Measurements from ENCODE around the gene SVEP1.

DNA sequence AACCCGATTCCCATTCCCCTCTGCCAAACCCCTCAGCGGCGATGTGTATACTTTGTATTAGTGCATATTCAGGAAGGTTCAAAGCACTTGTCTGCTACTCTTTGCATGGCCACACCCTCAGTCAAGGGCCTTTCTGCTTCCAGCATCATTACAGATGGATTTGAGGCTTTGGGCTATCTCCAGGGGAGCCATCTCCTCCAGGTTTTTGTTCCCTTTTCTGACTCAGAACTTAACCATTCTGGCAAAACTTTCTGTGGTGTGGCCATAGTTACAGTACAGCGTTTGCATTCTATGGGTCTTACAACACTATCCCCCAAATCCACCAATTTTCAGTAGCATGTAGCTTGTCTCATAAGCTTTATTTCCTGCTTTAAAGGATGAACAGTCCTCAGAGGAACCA lies 36.0 kb upstream of the SVEP1 start:
- TF ChIP-seq, protein P1, sequence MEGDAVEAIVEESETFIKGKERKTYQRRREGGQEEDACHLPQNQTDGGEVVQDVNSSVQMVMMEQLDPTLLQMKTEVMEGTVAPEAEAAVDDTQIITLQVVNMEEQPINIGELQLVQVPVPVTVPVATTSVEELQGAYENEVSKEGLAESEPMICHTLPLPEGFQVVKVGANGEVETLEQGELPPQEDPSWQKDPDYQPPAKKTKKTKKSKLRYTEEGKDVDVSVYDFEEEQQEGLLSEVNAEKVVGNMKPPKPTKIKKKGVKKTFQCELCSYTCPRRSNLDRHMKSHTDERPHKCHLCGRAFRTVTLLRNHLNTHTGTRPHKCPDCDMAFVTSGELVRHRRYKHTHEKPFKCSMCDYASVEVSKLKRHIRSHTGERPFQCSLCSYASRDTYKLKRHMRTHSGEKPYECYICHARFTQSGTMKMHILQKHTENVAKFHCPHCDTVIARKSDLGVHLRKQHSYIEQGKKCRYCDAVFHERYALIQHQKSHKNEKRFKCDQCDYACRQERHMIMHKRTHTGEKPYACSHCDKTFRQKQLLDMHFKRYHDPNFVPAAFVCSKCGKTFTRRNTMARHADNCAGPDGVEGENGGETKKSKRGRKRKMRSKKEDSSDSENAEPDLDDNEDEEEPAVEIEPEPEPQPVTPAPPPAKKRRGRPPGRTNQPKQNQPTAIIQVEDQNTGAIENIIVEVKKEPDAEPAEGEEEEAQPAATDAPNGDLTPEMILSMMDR (IDR thresholded peaks at IDR 0.05): no peak
- no peak for TF ChIP-seq ZFX (IDR thresholded peaks at IDR 0.05; ENCODE audit: borderline replicate concordance)

All from 22Rv1 (cell line).